HepG2 (cell line): ENCODE measurements around the gene ZMIZ1. TPM values are rescaled to one million over a fixed set of nuclear protein-coding genes. Genes with fewer than 3 reads are reported as not detected.

Experiments used
- FLYWCH1 ChIP-seq: sonication (generic); formaldehyde crosslinking; IDR thresholded peaks from 2 replicates; pipeline ENCODE4 v1.8.1; 2023; ENCODE audit warnings: mild to moderate bottlenecking, missing genetic modification reagents
- HMGA1 ChIP-seq: sonication (generic); formaldehyde crosslinking; conservative IDR thresholded peaks from 2 replicates; pipeline ENCODE4 v1.4.0; 2020; ENCODE audit warnings: missing genetic modification reagents
- HOXD1 ChIP-seq: sonication (generic); formaldehyde crosslinking; IDR thresholded peaks from 2 replicates; pipeline ENCODE4 v1.5.0; 2020; ENCODE audit warnings: missing genetic modification reagents
- KLF16 ChIP-seq, 2 experiments: sonication (generic) in 1 of 2; formaldehyde crosslinking in 1 of 2; IDR thresholded peaks; 2 replicates each; pipeline versions ENCODE4 v1.6.1 to v1.8.0; 2016 to 2023; ENCODE audit warnings: missing genetic modification reagents in 2 of 2, missing compliant biosample characterization in 1 of 2
- KMT2A ChIP-seq: sonication (generic); formaldehyde crosslinking; IDR thresholded peaks from 2 replicates; pipeline ENCODE4 v1.4.0; 2020; ENCODE audit warnings: missing genetic modification reagents
- MTF1 ChIP-seq: sonication (generic); formaldehyde crosslinking; IDR thresholded peaks from 2 replicates; pipeline ENCODE4 v1.5.0; 2020; ENCODE audit warnings: missing genetic modification reagents
- PHB2 ChIP-seq: fragments of 450-650 bp; IDR thresholded peaks from 2 replicates; pipeline ENCODE4 v1.6.1; 2018; ENCODE audit not compliant: partially characterized antibody
- SIN3B ChIP-seq: fragments of 150-350 bp; IDR thresholded peaks from 2 replicates; pipeline ENCODE4 v1.6.1; 2014; ENCODE audit warnings: low read length
- TBP ChIP-seq: sonication (generic); formaldehyde crosslinking; IDR thresholded peaks from 2 replicates; pipeline ENCODE4 v1.5.0; 2020; ENCODE audit warnings: missing genetic modification reagents
- ZKSCAN5 ChIP-seq: sonication (generic); formaldehyde crosslinking; IDR thresholded peaks from 2 replicates; pipeline ENCODE4 v1.5.1; 2020; ENCODE audit warnings: mild to moderate bottlenecking, missing genetic modification reagents
- ZNF468 ChIP-seq: sonication (generic); formaldehyde crosslinking; IDR thresholded peaks from 2 replicates; pipeline ENCODE4 v1.8.0; 2022; ENCODE audit warnings: mild to moderate bottlenecking, moderate library complexity, missing genetic modification reagents
- polyA plus RNA-seq, 8 experiments: library from polyadenylated mRNA; depleted of rRNA in 3 of 8; stranded (reverse) in 7 of 8; unstranded in 1 of 8; fragments of >200 nt; fragmentation: Illumina TruSeq in 4 of 8; extraction: Trizol in 4 of 8; gene quantifications; 2 replicates each; pipeline versions ENCODE4 v1.2.1 to v1.2.3, GENCODE V29; 2011 to 2016; ENCODE audit warnings: low read depth in 4 of 8, missing spikeins in 1 of 8, mixed read lengths in 1 of 8; ENCODE audit not compliant: insufficient read depth in 1 of 8
- total RNA-seq, 5 experiments: library from RNA; depleted of rRNA; stranded (reverse); fragments of >200 nt; fragmentation: Illumina TruSeq; extraction: Trizol; gene quantifications; 2 replicates each; pipeline ENCODE4 v1.2.3, GENCODE V29; 2016; ENCODE audit warnings: low read depth in 1 of 5
- TF ChIP-seq, protein P1 (sequence below): sonication (generic); formaldehyde crosslinking; IDR thresholded peaks from 2 replicates; pipeline ENCODE4 v1.4.0; 2020; ENCODE audit warnings: missing genetic modification reagents, borderline replicate concordance
- TF ChIP-seq, protein P2 (sequence below): sonication (generic); formaldehyde crosslinking; IDR thresholded peaks from 2 replicates; pipeline ENCODE4 v1.5.0; 2020; ENCODE audit warnings: missing genetic modification reagents
- TF ChIP-seq, protein P3 (sequence below): IDR thresholded peaks from 2 replicates; pipeline ENCODE4 v1.6.1; 2016; ENCODE audit warnings: missing compliant biosample characterization, missing genetic modification reagents, borderline replicate concordance
- TF ChIP-seq, protein P4 (sequence below): sonication (generic); formaldehyde crosslinking; IDR thresholded peaks from 2 replicates; pipeline ENCODE4 v1.5.0; 2020; ENCODE audit warnings: mild to moderate bottlenecking, missing genetic modification reagents
- TF ChIP-seq, protein P5 (sequence below): sonication (generic); formaldehyde crosslinking; IDR thresholded peaks from 2 replicates; pipeline ENCODE4 v1.4.0; 2020; ENCODE audit warnings: missing genetic modification reagents

Gene ZMIZ1
- total and polyA plus RNA-seq, 2 of the 13 experiments (the other 11 are each of a cell fraction or from before 2014, with no cell fraction given): 5.3 to 10.2 TPM

DNA sequence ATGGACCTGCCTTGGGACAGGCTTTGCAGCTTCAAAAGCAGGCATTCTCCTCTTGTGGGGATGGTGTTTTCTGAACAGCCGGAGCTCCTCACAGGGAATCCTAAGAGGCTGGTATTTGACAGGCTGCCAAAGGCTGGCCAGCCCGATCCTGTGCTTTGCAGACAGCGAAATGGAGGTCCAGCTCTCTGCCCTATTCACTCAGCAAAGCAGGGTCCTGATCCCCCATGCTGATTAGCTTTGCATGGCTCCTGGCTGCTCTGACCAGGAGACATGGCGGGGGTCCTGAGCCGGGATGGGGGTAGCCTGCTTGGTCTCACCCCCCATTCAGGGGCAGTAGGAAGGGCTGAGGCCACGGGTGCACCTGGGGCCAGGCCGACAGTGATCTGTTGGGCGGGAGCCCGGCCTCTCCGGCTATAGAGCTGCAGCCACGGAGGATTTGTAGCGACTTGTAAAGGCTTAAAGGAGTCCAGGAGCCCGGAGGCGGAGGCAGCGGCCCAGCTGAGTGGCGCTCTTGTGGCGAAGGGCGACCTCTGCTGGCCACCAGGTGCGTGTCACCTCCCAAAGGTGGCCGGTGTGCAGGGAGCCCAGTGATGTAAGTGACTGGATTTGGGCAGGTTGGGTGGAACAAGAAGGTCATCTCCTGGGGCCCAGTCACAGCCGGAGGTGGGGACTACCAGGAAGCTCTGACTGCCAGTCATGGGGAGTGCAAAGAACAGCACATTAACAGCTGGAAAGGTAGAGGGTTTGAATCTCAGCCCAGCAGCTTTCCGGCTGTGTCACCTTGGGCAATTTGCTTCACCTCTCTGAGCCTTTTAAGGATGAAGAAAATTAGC lies 126.5 kb downstream of the ZMIZ1 start (continued):
- TF ChIP-seq, protein P1, sequence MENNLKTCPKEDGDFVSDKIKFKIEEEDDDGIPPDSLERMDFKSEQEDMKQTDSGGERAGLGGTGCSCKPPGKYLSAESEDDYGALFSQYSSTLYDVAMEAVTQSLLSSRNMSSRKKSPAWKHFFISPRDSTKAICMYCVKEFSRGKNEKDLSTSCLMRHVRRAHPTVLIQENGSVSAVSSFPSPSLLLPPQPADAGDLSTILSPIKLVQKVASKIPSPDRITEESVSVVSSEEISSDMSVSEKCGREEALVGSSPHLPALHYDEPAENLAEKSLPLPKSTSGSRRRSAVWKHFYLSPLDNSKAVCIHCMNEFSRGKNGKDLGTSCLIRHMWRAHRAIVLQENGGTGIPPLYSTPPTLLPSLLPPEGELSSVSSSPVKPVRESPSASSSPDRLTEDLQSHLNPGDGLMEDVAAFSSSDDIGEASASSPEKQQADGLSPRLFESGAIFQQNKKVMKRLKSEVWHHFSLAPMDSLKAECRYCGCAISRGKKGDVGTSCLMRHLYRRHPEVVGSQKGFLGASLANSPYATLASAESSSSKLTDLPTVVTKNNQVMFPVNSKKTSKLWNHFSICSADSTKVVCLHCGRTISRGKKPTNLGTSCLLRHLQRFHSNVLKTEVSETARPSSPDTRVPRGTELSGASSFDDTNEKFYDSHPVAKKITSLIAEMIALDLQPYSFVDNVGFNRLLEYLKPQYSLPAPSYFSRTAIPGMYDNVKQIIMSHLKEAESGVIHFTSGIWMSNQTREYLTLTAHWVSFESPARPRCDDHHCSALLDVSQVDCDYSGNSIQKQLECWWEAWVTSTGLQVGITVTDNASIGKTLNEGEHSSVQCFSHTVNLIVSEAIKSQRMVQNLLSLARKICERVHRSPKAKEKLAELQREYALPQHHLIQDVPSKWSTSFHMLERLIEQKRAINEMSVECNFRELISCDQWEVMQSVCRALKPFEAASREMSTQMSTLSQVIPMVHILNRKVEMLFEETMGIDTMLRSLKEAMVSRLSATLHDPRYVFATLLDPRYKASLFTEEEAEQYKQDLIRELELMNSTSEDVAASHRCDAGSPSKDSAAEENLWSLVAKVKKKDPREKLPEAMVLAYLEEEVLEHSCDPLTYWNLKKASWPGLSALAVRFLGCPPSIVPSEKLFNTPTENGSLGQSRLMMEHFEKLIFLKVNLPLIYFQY (CRISPR knock-in tag): peak; percentile 86
- no peak for TF ChIP-seq HMGA1 (CRISPR knock-in tag)
- no peak for TF ChIP-seq PHB2
- no peak for TF ChIP-seq HOXD1 (CRISPR knock-in tag)
- TF ChIP-seq KMT2A (CRISPR knock-in tag): peak; percentile 37; the same call in 1 of the 2 replicates
- TF ChIP-seq KLF16 (CRISPR knock-in tag; IDR thresholded peaks at IDR 0.05): no peak; a peak in 1 of 4 replicates
- TF ChIP-seq, protein P2, sequence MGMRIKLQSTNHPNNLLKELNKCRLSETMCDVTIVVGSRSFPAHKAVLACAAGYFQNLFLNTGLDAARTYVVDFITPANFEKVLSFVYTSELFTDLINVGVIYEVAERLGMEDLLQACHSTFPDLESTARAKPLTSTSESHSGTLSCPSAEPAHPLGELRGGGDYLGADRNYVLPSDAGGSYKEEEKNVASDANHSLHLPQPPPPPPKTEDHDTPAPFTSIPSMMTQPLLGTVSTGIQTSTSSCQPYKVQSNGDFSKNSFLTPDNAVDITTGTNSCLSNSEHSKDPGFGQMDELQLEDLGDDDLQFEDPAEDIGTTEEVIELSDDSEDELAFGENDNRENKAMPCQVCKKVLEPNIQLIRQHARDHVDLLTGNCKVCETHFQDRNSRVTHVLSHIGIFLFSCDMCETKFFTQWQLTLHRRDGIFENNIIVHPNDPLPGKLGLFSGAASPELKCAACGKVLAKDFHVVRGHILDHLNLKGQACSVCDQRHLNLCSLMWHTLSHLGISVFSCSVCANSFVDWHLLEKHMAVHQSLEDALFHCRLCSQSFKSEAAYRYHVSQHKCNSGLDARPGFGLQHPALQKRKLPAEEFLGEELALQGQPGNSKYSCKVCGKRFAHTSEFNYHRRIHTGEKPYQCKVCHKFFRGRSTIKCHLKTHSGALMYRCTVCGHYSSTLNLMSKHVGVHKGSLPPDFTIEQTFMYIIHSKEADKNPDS (CRISPR knock-in tag): no peak
- no peak for TF ChIP-seq ZNF468 (CRISPR knock-in tag)
- TF ChIP-seq SIN3B: no peak
- no peak for TF ChIP-seq ZKSCAN5 (CRISPR knock-in tag)
- TF ChIP-seq, protein P3, sequence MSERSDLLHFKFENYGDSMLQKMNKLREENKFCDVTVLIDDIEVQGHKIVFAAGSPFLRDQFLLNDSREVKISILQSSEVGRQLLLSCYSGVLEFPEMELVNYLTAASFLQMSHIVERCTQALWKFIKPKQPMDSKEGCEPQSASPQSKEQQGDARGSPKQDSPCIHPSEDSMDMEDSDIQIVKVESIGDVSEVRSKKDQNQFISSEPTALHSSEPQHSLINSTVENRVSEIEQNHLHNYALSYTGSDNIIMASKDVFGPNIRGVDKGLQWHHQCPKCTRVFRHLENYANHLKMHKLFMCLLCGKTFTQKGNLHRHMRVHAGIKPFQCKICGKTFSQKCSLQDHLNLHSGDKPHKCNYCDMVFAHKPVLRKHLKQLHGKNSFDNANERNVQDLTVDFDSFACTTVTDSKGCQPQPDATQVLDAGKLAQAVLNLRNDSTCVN (CRISPR knock-in tag): 0 out of 2 replicates have a peak, but pooled peaks have one; percentile 34
- no peak for TF ChIP-seq MTF1 (CRISPR knock-in tag)
- TF ChIP-seq, protein P4, sequence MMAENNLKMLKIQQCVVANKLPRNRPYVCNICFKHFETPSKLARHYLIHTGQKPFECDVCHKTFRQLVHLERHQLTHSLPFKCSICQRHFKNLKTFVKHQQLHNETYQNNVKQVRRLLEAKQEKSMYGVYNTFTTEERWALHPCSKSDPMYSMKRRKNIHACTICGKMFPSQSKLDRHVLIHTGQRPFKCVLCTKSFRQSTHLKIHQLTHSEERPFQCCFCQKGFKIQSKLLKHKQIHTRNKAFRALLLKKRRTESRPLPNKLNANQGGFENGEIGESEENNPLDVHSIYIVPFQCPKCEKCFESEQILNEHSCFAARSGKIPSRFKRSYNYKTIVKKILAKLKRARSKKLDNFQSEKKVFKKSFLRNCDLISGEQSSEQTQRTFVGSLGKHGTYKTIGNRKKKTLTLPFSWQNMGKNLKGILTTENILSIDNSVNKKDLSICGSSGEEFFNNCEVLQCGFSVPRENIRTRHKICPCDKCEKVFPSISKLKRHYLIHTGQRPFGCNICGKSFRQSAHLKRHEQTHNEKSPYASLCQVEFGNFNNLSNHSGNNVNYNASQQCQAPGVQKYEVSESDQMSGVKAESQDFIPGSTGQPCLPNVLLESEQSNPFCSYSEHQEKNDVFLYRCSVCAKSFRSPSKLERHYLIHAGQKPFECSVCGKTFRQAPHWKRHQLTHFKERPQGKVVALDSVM (CRISPR knock-in tag): peak; percentile 92
- TF ChIP-seq FLYWCH1 (CRISPR knock-in tag): no peak
- no peak for TF ChIP-seq TBP (CRISPR knock-in tag)
- TF ChIP-seq, protein P5, sequence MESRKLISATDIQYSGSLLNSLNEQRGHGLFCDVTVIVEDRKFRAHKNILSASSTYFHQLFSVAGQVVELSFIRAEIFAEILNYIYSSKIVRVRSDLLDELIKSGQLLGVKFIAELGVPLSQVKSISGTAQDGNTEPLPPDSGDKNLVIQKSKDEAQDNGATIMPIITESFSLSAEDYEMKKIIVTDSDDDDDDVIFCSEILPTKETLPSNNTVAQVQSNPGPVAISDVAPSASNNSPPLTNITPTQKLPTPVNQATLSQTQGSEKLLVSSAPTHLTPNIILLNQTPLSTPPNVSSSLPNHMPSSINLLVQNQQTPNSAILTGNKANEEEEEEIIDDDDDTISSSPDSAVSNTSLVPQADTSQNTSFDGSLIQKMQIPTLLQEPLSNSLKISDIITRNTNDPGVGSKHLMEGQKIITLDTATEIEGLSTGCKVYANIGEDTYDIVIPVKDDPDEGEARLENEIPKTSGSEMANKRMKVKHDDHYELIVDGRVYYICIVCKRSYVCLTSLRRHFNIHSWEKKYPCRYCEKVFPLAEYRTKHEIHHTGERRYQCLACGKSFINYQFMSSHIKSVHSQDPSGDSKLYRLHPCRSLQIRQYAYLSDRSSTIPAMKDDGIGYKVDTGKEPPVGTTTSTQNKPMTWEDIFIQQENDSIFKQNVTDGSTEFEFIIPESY (CRISPR knock-in tag): peak; percentile 89
